ENCODE data around the gene KCNH4. TPM values are rescaled to one million over a fixed set of nuclear protein-coding genes. Genes with fewer than 3 reads are reported as not detected.

The KCNH4 gene
- total and polyA plus RNA-seq, 2 donors (not counting 1 experiment from before 2014, with no cell fraction given) = 0.62 to 1.0 TPM

DNA sequence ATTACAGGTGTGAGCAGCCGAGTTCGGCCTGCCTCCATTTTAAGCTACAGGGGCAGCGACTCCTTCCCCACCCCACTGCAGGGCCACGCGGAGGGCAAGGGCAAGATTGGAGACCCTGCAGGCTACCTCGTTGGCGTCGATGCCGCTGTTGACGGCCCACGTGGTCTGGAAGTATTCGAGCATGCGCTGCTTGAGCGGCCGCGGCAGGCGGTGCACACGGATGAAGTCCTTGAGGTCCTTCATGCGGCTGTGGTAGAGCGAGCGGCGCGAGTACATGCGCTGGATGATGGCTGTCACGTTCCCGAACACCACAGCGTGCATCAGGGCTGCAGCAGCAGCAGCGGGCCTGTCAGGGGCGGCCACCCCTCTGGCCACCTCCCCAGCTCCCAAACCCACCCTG, 11.6 kb downstream of the KCNH4 start:
- no peaks in the 10 kb centered on the region for H3K36me3 ChIP-seq (replicated peaks in 1 of 2; ENCODE audit: control extremely low read depth in 1 of 2, control insufficient read depth in 1 of 2, extremely low read depth in 1 of 2, insufficient read depth in 2 of 2, low read length in 1 of 2)
- ATAC-seq (ENCODE audit: low read depth) (no peak), DNase-seq (no peak)
- no peaks in the 10 kb centered on the region for H3K27me3 ChIP-seq (replicated peaks in 1 of 4; ENCODE audit: control extremely low read depth in 1 of 4, control insufficient read depth in 3 of 4, insufficient read depth in 4 of 4, low read length in 3 of 4)
- H3K4me3 ChIP-seq (ENCODE audit: control extremely low read depth in 1 of 5, extremely low read depth in 1 of 5, insufficient read depth in 1 of 5, low read depth in 2 of 5, low read length in 4 of 5) = no peak overlapping the region
- no peaks in the 10 kb centered on the region for H3K9me3 ChIP-seq (ENCODE audit: control extremely low read depth in 1 of 3, control insufficient read depth in 2 of 3, insufficient read depth in 1 of 3, low read length in 2 of 3)
- H3K27ac Mint-ChIP-seq = no peak overlapping the region
- CTCF ChIA-PET = no interaction called here
- peaks cover 1% of the 10 kb centered on the region for H3K4me1 Mint-ChIP-seq
- no peaks in the 10 kb centered on the region for H3K9me3 Mint-ChIP-seq (ENCODE audit: insufficient read depth)
- POLR2A ChIA-PET = no interaction called here
- no peak overlapping the region for H3K4me3 Mint-ChIP-seq
- intact Hi-C loops (cut with micrococcal nuclease) = no loop called here
- H4K20me1 ChIP-seq (ENCODE audit: control insufficient read depth, insufficient read depth, low read length, poor library complexity, severe bottlenecking) = no peaks in the 10 kb centered on the region
- no peak overlapping the region for H3K9ac ChIP-seq (ENCODE audit: low read length)
- TF ChIP-seq EZH2 (IDR thresholded peaks at IDR 0.05; ENCODE audit: borderline replicate concordance, insufficient read depth, low read depth, low read length, poor library complexity, severe bottlenecking) = no peak
- TF ChIP-seq CTCF (IDR thresholded peaks at IDR 0.05) = no peak
- no peak overlapping the region for H2AFZ ChIP-seq (ENCODE audit: insufficient read depth, low read depth, low read length, poor library complexity, severe bottlenecking)
- 99% methylated on average over 27 of the region's 29 CpGs for WGBS (ENCODE audit: insufficient coverage)
- H3K27ac ChIP-seq (ENCODE audit: low read length in 2 of 2) = no peak overlapping the region
- H3K4me1 ChIP-seq (ENCODE audit: control insufficient read depth in 2 of 2, insufficient read depth in 2 of 2, low read length in 2 of 2) = no peaks in the 10 kb centered on the region
- H3K27me3 Mint-ChIP-seq = no peaks in the 10 kb centered on the region
- H3K79me2 ChIP-seq (ENCODE audit: control insufficient read depth, insufficient read depth, low read length) = no peaks in the 10 kb centered on the region
- H3K4me2 ChIP-seq (replicated peaks; ENCODE audit: low read depth, low read length, poor library complexity, severe bottlenecking) = no peak overlapping the region

GRCh38 chr17:42167807-42168206, 13.1 kb downstream of the KCNH4 start:
- no peaks in the 10 kb centered on the region for H3K27me3 Mint-ChIP-seq
- DNase-seq = no peak
- H3K4me2 ChIP-seq (replicated peaks; ENCODE audit: low read depth, low read length, poor library complexity, severe bottlenecking) = no peak overlapping the region
- no peaks in the 10 kb centered on the region for H3K4me1 Mint-ChIP-seq
- no peaks in the 10 kb centered on the region for H3K27me3 ChIP-seq (replicated peaks in 1 of 4; ENCODE audit: control extremely low read depth in 1 of 4, control insufficient read depth in 3 of 4, insufficient read depth in 4 of 4, low read length in 3 of 4)
- H3K4me1 ChIP-seq (ENCODE audit: control insufficient read depth in 2 of 2, insufficient read depth in 2 of 2, low read length in 2 of 2) = no peaks in the 10 kb centered on the region
- H3K27ac Mint-ChIP-seq = no peak overlapping the region
- no peak overlapping the region for H3K27ac ChIP-seq (ENCODE audit: low read length in 2 of 2)
- no peak for ATAC-seq (ENCODE audit: low read depth)
- POLR2A ChIA-PET = no interaction called here
- no peak overlapping the region for H3K9ac ChIP-seq (ENCODE audit: low read length)
- CTCF ChIA-PET = interaction anchor here (1.2 kb wide), 1 partner anchor 13 kb away, joined by 3 read pairs; the partner anchor contains the start of gene KCNH4
- TF ChIP-seq CTCF (IDR thresholded peaks at IDR 0.05) (no peak), EZH2 (IDR thresholded peaks at IDR 0.05; ENCODE audit: borderline replicate concordance, insufficient read depth, low read depth, low read length, poor library complexity, severe bottlenecking) (no peak)
- H4K20me1 ChIP-seq (ENCODE audit: control insufficient read depth, insufficient read depth, low read length, poor library complexity, severe bottlenecking) = no peaks in the 10 kb centered on the region
- no peak overlapping the region for H3K4me3 ChIP-seq (ENCODE audit: control extremely low read depth in 1 of 5, extremely low read depth in 1 of 5, insufficient read depth in 1 of 5, low read depth in 2 of 5, low read length in 4 of 5)
- no peak overlapping the region for H2AFZ ChIP-seq (ENCODE audit: insufficient read depth, low read depth, low read length, poor library complexity, severe bottlenecking)
- no peak overlapping the region for H3K4me3 Mint-ChIP-seq
- intact Hi-C loops (cut with micrococcal nuclease) = no loop called here
- no peaks in the 10 kb centered on the region for H3K36me3 ChIP-seq (replicated peaks in 1 of 2; ENCODE audit: control extremely low read depth in 1 of 2, control insufficient read depth in 1 of 2, extremely low read depth in 1 of 2, insufficient read depth in 2 of 2, low read length in 1 of 2)
- H3K79me2 ChIP-seq (ENCODE audit: control insufficient read depth, insufficient read depth, low read length) = no peaks in the 10 kb centered on the region
- H3K9me3 Mint-ChIP-seq (ENCODE audit: insufficient read depth) = no peaks in the 10 kb centered on the region
- 89% methylated on average over 8 of the region's 8 CpGs for WGBS (ENCODE audit: insufficient coverage)
- no peaks in the 10 kb centered on the region for H3K9me3 ChIP-seq (ENCODE audit: control extremely low read depth in 1 of 3, control insufficient read depth in 2 of 3, insufficient read depth in 1 of 3, low read length in 2 of 3)

Data from B cell (primary cell).